WTC11 (cell line): ENCODE data around the gene ZNF823. TPM values are rescaled to one million over a fixed set of nuclear protein-coding genes. Genes with fewer than 3 reads are reported as not detected.
A peak's percentile ranks its signal among the peaks of the same experiment; 100 is the strongest.
"Not testable (repeated sequence)": the region's sequence is repeated elsewhere in the genome, so short reads cannot be mapped to it uniquely, and the experiment has no call there.

Source experiments
- ATAC-seq: fragments of 200-7000 bp; cut with Tn5 transposase; 2 replicates; pipeline ENCODE4 v1.10.0; 2021; ENCODE audit warnings: mild to moderate bottlenecking, moderate library complexity
- CTCF ChIA-PET: fragments of 300-600 bp; sonication (Branson Sonifier 250); formaldehyde crosslinking; loops from one replicate; lab custom pipeline; 2021; ENCODE audit warnings: antibody characterized with exemption; lab: Charles Lee
- POLR2A ChIA-PET: fragments of 350-600 bp; sonication (Branson Sonifier 250); formaldehyde crosslinking; loops from one replicate; lab custom pipeline; 2021; ENCODE audit warnings: antibody characterized with exemption; lab: Charles Lee
- DNase-seq: peaks from one replicate; pipeline ENCODE4 v3.0.0; 2021; ENCODE audit warnings: low spot score
- H3K27ac Mint-ChIP-seq: 2 replicates; pipeline ENCODE4 v1.8.0; 2021; ENCODE audit warnings: mixed read lengths
- H3K27me3 Mint-ChIP-seq: 2 replicates; pipeline ENCODE4 v1.8.0; 2021; ENCODE audit warnings: low read depth, mild to moderate bottlenecking, moderate library complexity, mixed read lengths
- H3K36me3 Mint-ChIP-seq: 2 replicates; pipeline ENCODE4 v1.8.0; 2021; ENCODE audit warnings: mixed read lengths
- H3K4me1 Mint-ChIP-seq: 2 replicates; pipeline ENCODE4 v1.8.0; 2022; ENCODE audit warnings: mixed read lengths
- H3K4me3 Mint-ChIP-seq: 2 replicates; pipeline ENCODE4 v1.8.0; 2021; ENCODE audit warnings: mild to moderate bottlenecking, moderate library complexity, mixed read lengths
- H3K9me3 Mint-ChIP-seq: 2 replicates; pipeline ENCODE4 v1.8.0; 2021; ENCODE audit warnings: mixed read lengths
- CTCF ChIP-seq: fragments of 200-600 bp; IDR thresholded peaks from 2 replicates; pipeline ENCODE4 v1.8.0; 2022; ENCODE audit warnings: antibody characterized with exemption
- E2F5 ChIP-seq: sonication (generic); formaldehyde crosslinking; IDR thresholded peaks from 2 replicates; pipeline ENCODE4 v1.8.1; 2022; ENCODE audit warnings: mild to moderate bottlenecking, moderate library complexity, missing genetic modification reagents
- FOXJ3 ChIP-seq: sonication (generic); formaldehyde crosslinking; IDR thresholded peaks from 2 replicates; pipeline ENCODE4 v1.9.0; 2021; ENCODE audit warnings: missing genetic modification reagents, mild to moderate bottlenecking, borderline replicate concordance
- FOXK1 ChIP-seq: sonication (generic); formaldehyde crosslinking; IDR thresholded peaks from 2 replicates; pipeline ENCODE4 v1.8.0; 2022; ENCODE audit warnings: mild to moderate bottlenecking, moderate library complexity, missing genetic modification reagents
- GABPB1 ChIP-seq: sonication (generic); formaldehyde crosslinking; IDR thresholded peaks from 2 replicates; pipeline ENCODE4 v1.8.1; 2023; ENCODE audit warnings: mild to moderate bottlenecking, missing genetic modification reagents
- IRF2 ChIP-seq: sonication (generic); formaldehyde crosslinking; IDR thresholded peaks from 2 replicates; pipeline ENCODE4 v1.8.0; 2022; ENCODE audit warnings: low read depth, missing genetic modification reagents, borderline replicate concordance
- MYBL2 ChIP-seq: sonication (generic); formaldehyde crosslinking; IDR thresholded peaks from 2 replicates; pipeline ENCODE4 v1.8.1; 2023; ENCODE audit warnings: mild to moderate bottlenecking, moderate library complexity, missing genetic modification reagents
- NFYB ChIP-seq: sonication (generic); formaldehyde crosslinking; conservative IDR thresholded peaks from 2 replicates; pipeline ENCODE4 v1.8.0; 2022; ENCODE audit warnings: low read depth, missing genetic modification reagents
- ZBTB21 ChIP-seq: sonication (generic); formaldehyde crosslinking; IDR thresholded peaks from 2 replicates; pipeline ENCODE4 v1.8.1; 2023; ENCODE audit warnings: mild to moderate bottlenecking, missing genetic modification reagents, borderline replicate concordance
- total RNA-seq: library from RNA; stranded (reverse); gene quantifications from 3 replicates; pipeline ENCODE4 v1.2.3, GENCODE V29; 2021
- TF ChIP-seq, protein P1 (sequence below): fragments of 250-450 bp; sonication (Bioruptor Pico); IDR thresholded peaks from 2 replicates; pipeline ENCODE4 v2.1.2; 2022; ENCODE audit warnings: mild to moderate bottlenecking, moderate library complexity
- TF ChIP-seq, protein P2 (sequence below): sonication (generic); formaldehyde crosslinking; IDR thresholded peaks from 2 replicates; pipeline ENCODE4 v1.8.0; 2022; ENCODE audit warnings: missing genetic modification reagents

Gene ZNF823
- total RNA-seq, 1 experiment from 2014 or later, result 5.4 TPM

DNA sequence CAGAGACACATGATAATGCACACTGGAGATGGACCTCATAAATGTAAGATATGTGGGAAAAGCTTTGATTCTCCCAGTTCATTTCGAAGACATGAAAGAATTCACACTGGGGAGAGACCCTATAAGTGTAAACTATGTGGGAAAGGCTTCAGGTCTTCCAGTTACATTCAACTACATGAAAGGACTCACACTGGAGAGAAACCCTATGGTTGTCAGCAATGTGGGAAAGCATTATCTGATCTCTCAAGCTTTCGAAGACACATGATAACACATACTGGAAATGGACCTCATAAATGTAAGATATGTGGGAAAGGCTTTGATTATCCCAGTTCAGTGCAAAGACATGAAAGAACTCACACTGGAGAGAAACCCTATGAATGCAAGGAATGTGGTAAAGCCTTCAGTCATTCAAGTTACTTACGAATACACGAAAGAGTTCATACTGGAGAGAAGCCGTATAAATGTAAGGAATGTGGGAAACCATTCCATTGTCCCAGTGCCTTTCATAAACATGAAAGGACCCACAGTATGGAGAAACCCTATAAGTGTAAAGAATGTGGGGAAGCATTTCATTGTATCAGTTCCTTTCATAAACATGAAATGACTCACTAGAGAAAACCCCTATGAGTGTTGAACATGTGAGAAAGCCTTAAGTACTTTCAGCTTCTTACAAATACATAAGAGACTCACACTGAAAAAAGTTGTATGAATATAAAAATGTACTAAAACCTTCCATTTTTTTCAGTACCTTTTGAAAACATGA is 42.7 kb upstream of the ZNF823 start:
- ATAC-seq (no peak), DNase-seq (no peak)
- H3K4me3 Mint-ChIP-seq, result no peak overlapping the region
- H3K36me3 Mint-ChIP-seq, result peaks cover 34% of the 10 kb centered on the region
- TF ChIP-seq, protein P1, sequence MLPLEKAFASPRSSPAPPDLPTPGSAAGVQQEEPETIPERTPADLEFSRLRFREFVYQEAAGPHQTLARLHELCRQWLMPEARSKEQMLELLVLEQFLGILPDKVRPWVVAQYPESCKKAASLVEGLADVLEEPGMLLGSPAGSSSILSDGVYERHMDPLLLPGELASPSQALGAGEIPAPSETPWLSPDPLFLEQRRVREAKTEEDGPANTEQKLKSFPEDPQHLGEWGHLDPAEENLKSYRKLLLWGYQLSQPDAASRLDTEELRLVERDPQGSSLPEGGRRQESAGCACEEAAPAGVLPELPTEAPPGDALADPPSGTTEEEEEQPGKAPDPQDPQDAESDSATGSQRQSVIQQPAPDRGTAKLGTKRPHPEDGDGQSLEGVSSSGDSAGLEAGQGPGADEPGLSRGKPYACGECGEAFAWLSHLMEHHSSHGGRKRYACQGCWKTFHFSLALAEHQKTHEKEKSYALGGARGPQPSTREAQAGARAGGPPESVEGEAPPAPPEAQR (CRISPR knock-in tag), result no peak
- TF ChIP-seq MYBL2 (CRISPR knock-in tag), result no peak
- H3K9me3 Mint-ChIP-seq, result peaks cover 49% of the 10 kb centered on the region
- peaks cover 9% of the 10 kb centered on the region for H3K27me3 Mint-ChIP-seq
- H3K4me1 Mint-ChIP-seq, result peaks cover 2% of the 10 kb centered on the region; the same call in 1 of the 2 replicates
- ChIA-PET CTCF (no interaction called here), POLR2A (no interaction called here)
- H3K27ac Mint-ChIP-seq, result no peak overlapping the region

DNA sequence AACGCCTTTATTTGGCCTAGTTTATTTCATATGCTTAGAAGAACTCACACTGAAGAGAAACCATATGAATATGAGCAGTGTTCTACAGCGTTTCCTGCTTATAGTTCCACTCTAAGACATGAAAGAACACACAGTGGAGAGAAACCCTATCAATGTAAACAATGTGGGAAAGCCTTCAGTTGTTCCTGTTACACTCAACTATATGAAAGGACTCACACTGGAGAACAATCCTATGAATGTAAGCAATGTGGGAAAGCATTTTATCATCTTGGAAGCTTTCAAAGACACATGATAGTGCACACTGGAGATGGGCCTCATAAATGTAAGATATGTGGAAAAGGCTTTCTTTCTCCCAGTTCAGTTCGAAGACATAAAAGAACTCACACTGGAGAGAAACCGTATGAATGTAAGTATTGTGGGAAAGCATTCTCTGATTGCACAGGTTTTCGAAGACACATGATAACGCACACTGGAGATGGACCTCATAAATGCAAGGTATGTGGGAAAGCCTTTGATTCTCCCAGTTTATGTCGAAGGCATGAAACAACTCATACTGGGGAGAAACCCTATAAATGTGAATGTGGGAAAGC is 41.8 kb upstream of the ZNF823 start:
- ChIA-PET POLR2A (no interaction called here), CTCF (no interaction called here)
- no peak for DNase-seq
- H3K27me3 Mint-ChIP-seq, result peaks cover 12% of the 10 kb centered on the region
- peaks cover 57% of the 10 kb centered on the region for H3K9me3 Mint-ChIP-seq
- H3K27ac Mint-ChIP-seq, result no peak overlapping the region
- ATAC-seq, result no peak
- peaks cover 2% of the 10 kb centered on the region; the same call in 1 of the 2 replicates for H3K4me1 Mint-ChIP-seq
- no peak overlapping the region for H3K4me3 Mint-ChIP-seq
- no peak for TF ChIP-seq FOXJ3
- TF ChIP-seq IRF2 (CRISPR knock-in tag), result no peak
- TF ChIP-seq NFYB, result no peak
- TF ChIP-seq, protein P2, sequence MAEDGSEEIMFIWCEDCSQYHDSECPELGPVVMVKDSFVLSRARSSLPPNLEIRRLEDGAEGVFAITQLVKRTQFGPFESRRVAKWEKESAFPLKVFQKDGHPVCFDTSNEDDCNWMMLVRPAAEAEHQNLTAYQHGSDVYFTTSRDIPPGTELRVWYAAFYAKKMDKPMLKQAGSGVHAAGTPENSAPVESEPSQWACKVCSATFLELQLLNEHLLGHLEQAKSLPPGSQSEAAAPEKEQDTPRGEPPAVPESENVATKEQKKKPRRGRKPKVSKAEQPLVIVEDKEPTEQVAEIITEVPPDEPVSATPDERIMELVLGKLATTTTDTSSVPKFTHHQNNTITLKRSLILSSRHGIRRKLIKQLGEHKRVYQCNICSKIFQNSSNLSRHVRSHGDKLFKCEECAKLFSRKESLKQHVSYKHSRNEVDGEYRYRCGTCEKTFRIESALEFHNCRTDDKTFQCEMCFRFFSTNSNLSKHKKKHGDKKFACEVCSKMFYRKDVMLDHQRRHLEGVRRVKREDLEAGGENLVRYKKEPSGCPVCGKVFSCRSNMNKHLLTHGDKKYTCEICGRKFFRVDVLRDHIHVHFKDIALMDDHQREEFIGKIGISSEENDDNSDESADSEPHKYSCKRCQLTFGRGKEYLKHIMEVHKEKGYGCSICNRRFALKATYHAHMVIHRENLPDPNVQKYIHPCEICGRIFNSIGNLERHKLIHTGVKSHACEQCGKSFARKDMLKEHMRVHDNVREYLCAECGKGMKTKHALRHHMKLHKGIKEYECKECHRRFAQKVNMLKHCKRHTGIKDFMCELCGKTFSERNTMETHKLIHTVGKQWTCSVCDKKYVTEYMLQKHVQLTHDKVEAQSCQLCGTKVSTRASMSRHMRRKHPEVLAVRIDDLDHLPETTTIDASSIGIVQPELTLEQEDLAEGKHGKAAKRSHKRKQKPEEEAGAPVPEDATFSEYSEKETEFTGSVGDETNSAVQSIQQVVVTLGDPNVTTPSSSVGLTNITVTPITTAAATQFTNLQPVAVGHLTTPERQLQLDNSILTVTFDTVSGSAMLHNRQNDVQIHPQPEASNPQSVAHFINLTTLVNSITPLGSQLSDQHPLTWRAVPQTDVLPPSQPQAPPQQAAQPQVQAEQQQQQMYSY, result no peak
- TF ChIP-seq E2F5, result no peak
- TF ChIP-seq FOXK1 (CRISPR knock-in tag), result no peak
- no peak for TF ChIP-seq ZBTB21 (CRISPR knock-in tag)
- TF ChIP-seq, all 79 proteins: peak for 0
- peaks cover 34% of the 10 kb centered on the region for H3K36me3 Mint-ChIP-seq

DNA sequence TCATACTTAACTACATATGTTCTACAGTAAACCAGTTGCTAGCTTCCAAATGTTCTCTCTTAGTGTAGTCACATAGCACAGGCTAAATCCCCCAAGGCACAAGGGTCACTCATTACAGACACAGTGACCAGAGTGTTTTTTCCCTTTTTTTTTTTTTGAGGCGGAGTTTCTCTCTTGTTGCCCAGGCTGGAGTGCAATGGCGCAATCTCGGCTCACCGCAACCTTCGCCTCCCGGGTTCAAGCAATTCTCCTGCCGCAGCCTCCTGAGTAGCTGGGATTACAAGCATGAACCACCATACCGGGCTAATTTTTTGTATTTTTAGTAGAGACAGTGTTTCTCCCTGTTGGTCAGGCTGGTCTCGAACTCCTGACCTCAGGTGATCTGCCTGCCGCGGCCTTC is 37.9 kb upstream of the ZNF823 start:
- CTCF ChIA-PET, H3K4me3 Mint-ChIP-seq, H3K27ac Mint-ChIP-seq: not testable (repeated sequence)
- H3K9me3 Mint-ChIP-seq, result peaks cover 63% of the 10 kb centered on the region
- peaks cover 21% of the 10 kb centered on the region for H3K27me3 Mint-ChIP-seq
- 0 out of 2 replicates have a peak, but pooled peaks have one; percentile 47 for TF ChIP-seq GABPB1
- TF ChIP-seq, all 79 proteins: peak for 1; not testable (repeated sequence) for 78
- ATAC-seq, DNase-seq, POLR2A ChIA-PET, H3K4me1 Mint-ChIP-seq: not testable (repeated sequence)
- peaks cover 39% of the 10 kb centered on the region for H3K36me3 Mint-ChIP-seq

GRCh38 chr19:11771520-11771919 is 32.8 kb upstream of the ZNF823 start:
- peak; percentile 40; the same call in 1 of the 2 replicates for TF ChIP-seq CTCF
- not testable (repeated sequence) for H3K4me1 Mint-ChIP-seq

More at GRCh38 chr19:11771520-11771919, 32.8 kb upstream of the ZNF823 start:
- H3K36me3 Mint-ChIP-seq, ATAC-seq, POLR2A ChIA-PET, H3K4me3 Mint-ChIP-seq, H3K27ac Mint-ChIP-seq: not testable (repeated sequence)
- DNase-seq, result peak; percentile 60
- Mint-ChIP-seq H3K27me3 (peaks cover 51% of the 10 kb centered on the region), H3K9me3 (peaks cover 54% of the 10 kb centered on the region)
- CTCF ChIA-PET, result interaction anchor here (0.6 to 0.8 kb wide), 5 partner anchors 26 to 460 kb away, joined by 3 read pairs; no protein-coding TSS in a partner anchor
